ENCODE data around the gene OSM.

Gene OSM

DNA sequence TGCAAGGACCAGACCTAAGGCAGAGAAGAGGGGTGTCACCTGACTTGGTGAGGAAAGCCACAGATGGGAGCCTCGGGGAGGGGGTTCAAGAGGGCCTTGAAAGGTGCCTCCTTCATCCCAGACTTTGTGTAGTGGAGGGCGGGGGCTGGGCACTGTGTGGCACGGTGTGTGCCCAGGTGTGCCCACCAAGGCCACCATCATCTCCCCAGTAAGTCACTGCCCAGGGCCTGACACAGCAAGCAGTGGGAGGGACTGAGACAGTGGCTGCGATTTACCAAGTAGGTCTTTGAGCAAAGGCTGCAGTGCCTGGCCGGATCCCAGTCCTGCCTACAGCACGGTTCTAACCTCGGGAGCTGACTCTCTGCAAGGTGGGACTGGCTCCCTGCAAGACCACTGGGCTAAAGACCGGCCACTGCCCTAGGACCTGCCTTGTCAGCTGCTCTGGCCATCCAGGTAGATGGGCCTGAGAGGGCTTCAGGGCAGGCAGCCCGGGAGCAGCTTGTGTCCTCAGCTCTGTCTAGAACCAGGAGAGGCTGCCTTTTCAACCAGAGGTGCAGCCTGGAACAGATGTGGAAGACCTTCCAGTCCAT lies 1.4 kb downstream of the OSM start:
- DNase-seq (ENCODE audit: low read depth in 3 of 3, low spot score in 1 of 3): no peak

GRCh38 chr22:30263883-30264282 lies 2.8 kb downstream of the OSM start:
- no peak for DNase-seq (ENCODE audit: low read depth in 3 of 3, low spot score in 1 of 3)

DNA sequence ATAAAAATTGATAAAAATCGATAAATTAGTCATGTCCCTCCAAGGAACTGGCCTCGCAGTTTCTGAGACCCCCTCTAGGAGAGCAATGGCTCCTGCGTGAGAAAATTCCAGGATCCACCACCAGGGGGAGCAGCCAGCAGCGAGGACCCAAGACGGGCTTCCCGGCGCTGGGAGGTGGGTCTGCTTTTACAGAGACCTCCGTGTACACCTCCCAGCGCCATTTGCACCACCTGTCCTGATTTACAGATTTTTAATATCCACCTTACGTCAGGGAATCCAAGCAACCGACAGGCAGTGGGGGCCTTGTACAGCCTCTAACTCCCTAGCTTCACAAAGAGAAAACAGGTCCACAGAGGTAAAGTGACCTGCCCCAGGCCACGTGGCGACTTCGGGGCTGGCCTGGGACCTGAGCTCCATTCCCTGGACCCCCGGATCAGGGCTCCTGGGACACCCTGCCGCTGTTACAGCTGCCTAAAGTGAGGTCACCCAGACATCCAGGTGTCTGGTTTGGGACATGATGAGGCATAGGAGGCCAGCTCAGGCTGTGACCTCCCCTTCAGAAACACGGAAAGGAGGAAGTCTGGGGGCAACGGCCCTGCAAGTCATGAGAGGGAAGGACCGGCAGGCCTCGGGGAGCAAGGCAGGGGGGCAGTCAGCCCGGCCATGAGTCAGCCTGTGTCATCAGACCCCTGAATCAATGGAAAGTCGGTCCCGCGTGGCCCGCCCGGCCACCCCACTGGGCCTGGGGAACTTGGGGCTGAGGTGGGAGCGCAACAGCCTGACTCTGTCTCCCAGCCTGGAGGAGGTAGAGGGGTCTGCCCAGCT lies 3.5 kb downstream of the OSM start:
- peak; percentile 42 to 78 (median 62) for DNase-seq (ENCODE audit: low read depth in 3 of 3, low spot score in 1 of 3)

DNA sequence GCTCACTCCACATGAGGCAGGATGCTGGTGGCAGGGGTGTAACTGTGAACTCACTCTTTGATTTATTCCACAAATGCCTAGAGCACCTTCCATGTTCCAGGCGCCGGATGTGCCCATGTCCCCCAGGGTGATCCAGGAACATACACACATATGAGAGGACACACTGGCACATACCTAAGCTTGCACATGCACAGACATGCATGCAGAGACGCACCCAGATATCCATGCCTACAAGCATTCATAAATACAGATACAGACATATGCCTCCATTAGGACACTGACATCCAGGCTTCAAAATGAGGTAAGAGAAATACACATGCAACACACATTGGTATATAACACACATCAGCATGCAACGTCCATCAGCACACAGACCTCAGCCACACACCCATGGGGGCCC lies 4.5 kb downstream of the OSM start:
- DNase-seq (ENCODE audit: low read depth in 3 of 3, low spot score in 1 of 3): no peak

DNA sequence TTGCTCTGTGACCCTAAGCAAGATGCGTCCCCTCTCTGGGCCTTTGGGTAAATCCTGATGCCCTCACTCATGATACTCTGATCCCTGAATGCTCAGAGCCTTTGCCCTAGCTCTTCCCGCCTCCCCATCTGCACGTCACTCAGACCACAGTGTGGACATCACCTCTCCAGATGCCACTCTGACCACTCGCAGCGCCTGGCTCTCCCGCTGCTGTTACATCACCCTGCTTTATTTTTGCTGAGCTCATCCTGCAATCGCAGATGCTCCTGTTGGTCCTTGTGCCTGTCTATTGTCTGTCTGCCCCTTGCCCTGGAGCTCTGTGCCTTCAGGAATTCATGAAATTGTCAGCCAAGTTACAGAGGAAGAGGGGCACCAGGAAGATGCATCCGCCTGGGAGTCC lies 5.5 kb downstream of the OSM start:
- DNase-seq (ENCODE audit: low read depth in 3 of 3, low spot score in 1 of 3): no peak

- no peak for DNase-seq (ENCODE audit: low read depth in 3 of 3, low spot score in 1 of 3)
Observed at GRCh38 chr22:30260682-30261081, 6.0 kb downstream of the OSM start.

- no peak for DNase-seq (ENCODE audit: low read depth in 3 of 3, low spot score in 1 of 3)
Observed at GRCh38 chr22:30260276-30260675, 6.4 kb downstream of the OSM start.

DNA sequence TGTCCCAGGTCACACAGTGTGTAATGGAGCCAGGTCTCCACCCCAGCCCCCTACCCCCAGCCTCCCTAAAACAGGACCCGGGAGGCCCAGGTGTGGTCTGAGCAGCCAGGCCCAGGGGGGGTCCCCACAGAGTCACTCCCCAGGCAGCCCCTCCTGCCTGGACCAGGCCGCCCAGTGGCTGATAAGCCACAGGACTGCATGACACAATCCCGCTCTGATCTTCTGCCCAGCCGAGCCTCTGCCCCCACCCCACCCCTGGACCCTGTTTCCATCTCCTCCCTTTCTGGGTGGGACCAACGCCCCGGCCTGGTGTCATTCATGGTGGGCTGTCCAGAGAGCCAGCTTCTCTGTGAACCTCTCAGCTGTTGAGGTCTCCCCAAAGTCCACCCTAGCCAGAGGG lies 12.3 kb downstream of the OSM start:
- DNase-seq (ENCODE audit: low read depth in 3 of 3, low spot score in 1 of 3): no peak

- DNase-seq (ENCODE audit: low read depth in 3 of 3, low spot score in 1 of 3): no peak
Observed at GRCh38 chr22:30253205-30253852, 13.3 kb downstream of the OSM start.

DNA sequence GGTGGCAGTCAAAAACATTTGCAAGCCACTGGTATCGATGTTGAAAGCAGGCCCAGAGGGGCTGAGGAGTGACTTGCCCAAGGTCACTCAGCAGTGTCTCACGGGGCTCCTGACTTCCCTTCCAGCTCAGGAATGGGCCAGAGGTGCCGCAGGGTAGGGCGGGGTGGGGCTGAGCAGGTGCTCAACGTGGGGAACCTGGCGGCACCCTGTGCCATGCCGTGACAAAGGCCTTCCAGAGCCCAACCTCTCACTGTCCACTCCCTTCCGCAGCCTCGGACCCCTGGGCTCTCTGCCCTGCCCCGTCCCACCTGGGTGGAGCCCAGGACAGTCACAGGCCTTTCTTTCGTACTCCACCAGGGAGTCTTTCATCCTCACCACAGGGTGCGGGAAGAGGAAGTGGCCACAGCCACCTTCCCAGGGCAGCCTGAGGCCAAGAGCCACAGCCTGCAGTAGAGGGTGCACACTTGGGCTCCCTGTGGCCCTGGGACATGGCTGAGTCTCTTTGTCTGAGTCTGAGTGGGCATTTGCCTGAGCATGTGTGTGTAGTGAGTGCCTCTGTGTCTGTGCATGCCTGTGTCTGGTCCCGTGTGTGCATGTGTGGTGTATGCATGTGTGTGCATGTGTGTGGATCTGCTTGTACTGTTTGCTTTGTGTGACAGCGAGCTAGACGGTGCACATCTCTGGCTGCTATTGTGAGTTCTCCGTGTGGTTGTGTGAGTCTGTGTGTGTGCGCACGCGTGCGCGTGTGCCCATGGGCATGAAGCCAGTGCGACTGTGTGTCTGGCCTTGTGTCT lies 14.0 kb downstream of the OSM start:
- DNase-seq (ENCODE audit: low read depth in 3 of 3, low spot score in 1 of 3): no peak

DNA sequence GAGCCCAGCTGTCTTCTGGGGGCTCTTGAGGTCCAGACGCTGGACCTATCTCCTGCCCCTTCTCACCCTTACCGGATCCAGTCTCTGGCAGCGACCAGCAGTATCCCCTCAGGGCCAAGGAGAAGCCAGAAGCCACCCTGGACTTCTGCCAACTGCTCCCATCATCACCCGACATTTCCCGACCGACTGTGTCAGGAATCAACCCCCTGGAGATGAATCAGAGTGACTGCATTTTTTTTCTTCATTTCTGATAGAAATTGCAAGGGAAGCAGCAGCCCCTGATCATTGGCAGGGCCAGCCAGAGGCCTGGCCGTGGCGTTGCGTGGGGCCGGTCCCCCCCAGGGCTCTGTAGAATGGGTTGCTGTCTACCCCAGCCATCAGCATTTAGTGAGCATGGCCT lies 14.9 kb downstream of the OSM start:
- no peak for DNase-seq (ENCODE audit: low read depth in 3 of 3, low spot score in 1 of 3)

GRCh38 chr22:30250661-30251267 lies 15.9 kb downstream of the OSM start:
- no peak for DNase-seq (ENCODE audit: low read depth in 3 of 3, low spot score in 1 of 3)

DNA sequence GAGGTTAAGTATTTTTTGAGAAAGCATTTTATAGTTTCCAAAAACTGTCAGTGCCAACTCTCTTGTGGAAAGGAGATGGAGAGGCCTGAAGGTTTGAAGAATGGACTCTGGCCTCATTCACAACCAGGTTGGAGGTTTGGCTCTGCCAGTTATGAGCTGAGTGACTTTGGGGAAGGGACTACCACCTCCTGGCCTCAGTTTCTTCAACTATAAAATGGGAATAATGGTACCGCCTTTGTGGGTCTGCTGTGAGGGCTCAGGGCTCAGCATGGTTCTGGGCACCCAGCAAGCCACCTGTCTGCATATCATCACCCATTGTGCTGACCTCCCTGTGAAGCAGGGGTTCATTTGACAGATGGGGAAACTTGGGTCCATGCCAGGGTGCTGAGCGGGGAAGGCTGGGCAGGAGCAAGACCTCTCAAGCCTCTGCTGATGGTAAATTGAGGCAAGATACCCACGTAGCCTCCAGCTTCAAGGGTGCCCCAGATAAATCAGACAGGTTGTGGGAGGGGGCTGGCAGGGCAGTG lies 16.5 kb downstream of the OSM start:
- no peak for DNase-seq (ENCODE audit: low read depth in 3 of 3, low spot score in 1 of 3)

DNA sequence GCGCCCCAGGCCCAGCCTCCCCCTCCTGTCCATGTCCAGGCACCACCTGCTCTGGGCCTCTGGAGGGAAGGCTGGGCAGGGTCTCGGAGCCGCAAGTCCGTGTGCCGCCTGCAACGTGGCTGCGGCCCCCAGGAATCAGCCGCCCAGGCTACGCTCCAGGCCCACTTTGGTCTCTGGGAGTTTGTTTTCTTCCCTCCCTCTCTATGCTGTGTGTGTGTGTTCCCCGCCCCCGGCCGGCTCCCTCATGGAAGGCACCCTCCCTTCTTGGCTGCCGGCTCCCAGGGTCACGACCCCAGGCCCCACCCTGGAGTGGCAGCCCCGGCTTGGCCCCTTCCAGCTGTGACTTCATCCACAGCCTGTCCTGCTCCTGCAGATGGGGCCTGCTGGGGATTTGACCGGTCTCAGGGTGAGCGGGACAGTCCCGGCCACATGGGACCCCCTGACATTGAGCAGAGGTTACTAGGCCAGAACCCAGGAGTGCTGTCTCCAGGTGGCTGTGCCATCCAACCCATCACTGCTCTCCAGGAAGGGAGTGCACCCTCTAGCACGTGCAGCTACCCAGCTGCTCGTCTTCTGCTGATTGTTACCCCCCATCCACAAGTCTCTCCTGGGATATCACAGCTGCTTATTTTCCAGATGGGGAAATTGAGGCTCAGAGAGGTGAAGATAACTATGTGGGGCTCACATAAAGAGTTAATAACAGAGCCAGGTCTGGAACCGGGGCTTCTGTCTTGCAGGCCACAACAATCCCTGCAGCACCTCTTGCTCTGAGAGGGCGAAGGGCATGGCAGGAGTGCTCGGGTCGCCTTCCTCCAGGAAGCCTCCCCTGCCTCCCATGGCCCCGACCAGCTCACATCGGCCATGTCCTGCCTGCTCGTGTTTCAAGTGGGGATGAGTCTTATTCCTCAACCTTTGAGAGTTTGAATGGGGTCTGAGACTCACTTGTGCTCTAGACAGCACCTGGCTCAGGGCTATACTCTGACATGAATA lies 17.3 kb downstream of the OSM start:
- no peak for DNase-seq (ENCODE audit: low read depth in 3 of 3, low spot score in 1 of 3)

DNA sequence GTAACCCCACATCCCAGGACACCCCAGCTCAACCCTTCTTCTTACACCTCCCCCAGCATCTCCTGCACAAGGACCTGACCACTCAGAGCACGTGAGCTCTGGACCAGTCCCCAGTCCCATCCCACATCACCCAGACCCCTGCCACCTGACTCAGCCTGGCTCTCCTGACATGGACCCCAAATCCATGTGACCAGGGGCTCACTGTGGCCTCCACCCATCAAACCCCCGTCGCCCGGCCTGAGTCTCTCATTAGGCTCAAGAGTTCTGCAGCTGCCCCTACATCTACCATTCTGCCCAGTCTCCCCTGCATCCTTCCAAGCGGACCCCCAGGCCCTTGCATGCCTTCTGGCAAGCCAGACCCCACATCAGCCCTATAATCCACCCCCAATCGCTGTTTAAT lies 18.2 kb downstream of the OSM start:
- no peak for DNase-seq (ENCODE audit: low read depth in 3 of 3, low spot score in 1 of 3)

GRCh38 chr22:30247974-30248373 lies 18.7 kb downstream of the OSM start:
- DNase-seq (ENCODE audit: low read depth in 3 of 3, low spot score in 1 of 3): no peak

- DNase-seq (ENCODE audit: low read depth in 3 of 3, low spot score in 1 of 3): no peak
Observed at GRCh38 chr22:30247561-30247960, 19.1 kb downstream of the OSM start.

GRCh38 chr22:30246814-30247376 lies 19.8 kb downstream of the OSM start:
- no peak for DNase-seq (ENCODE audit: low read depth in 3 of 3, low spot score in 1 of 3)
